HCT116 (cell line): Measurements from ENCODE around the gene HIBADH. TPM values are rescaled to one million over a fixed set of nuclear protein-coding genes. Genes with fewer than 3 reads are reported as not detected.

Experiments used
- ATAC-seq: fragments of 200-7000 bp; cut with Tn5 transposase; 2 replicates; pipeline ENCODE4 v1.9.1; 2020; ENCODE audit warnings: mild to moderate bottlenecking, moderate library complexity
- BruUV-seq: library from RNA; stranded (reverse); fragments of 400-500 nt; replicated peaks from 2 replicates; lab custom pipeline; 2021; lab: Mats Ljungman, UMichigan
- CTCF ChIA-PET: fragments of 300-600 bp; sonication (Branson Sonifier 250); formaldehyde crosslinking; loops from one replicate; lab custom pipeline; 2021; ENCODE audit warnings: antibody characterized with exemption; lab: Charles Lee
- POLR2A ChIA-PET: fragments of 300-600, 350-600 bp; sonication (Branson Sonifier 250); formaldehyde crosslinking; loops from one replicate; lab custom pipeline; 2021; ENCODE audit warnings: antibody characterized with exemption; lab: Charles Lee
- RAD21 ChIA-PET, 2 experiments: fragments of 300-600 bp; sonication (Branson Sonifier 250); formaldehyde crosslinking; loops; one replicate each; lab custom pipeline; 2023; ENCODE audit warnings: low total read pairs in 2 of 2; ENCODE audit not compliant: uncharacterized antibody in 2 of 2, unreplicated experiment in 2 of 2, low non-redundant PET in 1 of 2; lab: Charles Lee
- DNase-seq: peaks from one replicate; pipeline ENCODE4 v3.0.0-alpha.2; 2010; ENCODE audit warnings: low read depth, low spot score
- H2AFZ ChIP-seq: fragments of 200-600 bp; shearing (Covaris generic), sonication (generic); 2 replicates; pipeline ENCODE4 v1.6.1; 2017; ENCODE audit warnings: low read depth, mixed run types, mixed read lengths, antibody characterized with exemption, low read length; ENCODE audit not compliant: poor library complexity, severe bottlenecking
- H3K27ac ChIP-seq: 2 replicates; pipeline ENCODE4 v1.5.1; 2012; ENCODE audit warnings: low read depth, low read length
- H3K27me3 ChIP-seq: fragments of 200-600 bp; sonication (generic); 2 replicates; pipeline ENCODE4 v1.6.1; 2016; ENCODE audit warnings: mixed run types, low read length, mixed read lengths; ENCODE audit not compliant: insufficient read depth
- H3K36me3 ChIP-seq, 2 experiments: fragments of 200-500 bp in 1 of 2; fragments of 200-600 bp in 1 of 2; sonication (Bioruptor generic) in 1 of 2; sonication (generic) in 1 of 2; 2 replicates each; pipeline versions ENCODE4 v1.5.1 to v1.6.1; 2014 to 2016; ENCODE audit warnings: low read length in 2 of 2, inconsistent platforms in 1 of 2, mixed read lengths in 1 of 2, mixed run types in 1 of 2; ENCODE audit not compliant: insufficient read depth in 2 of 2, control insufficient read depth in 1 of 2
- H3K4me1 ChIP-seq, 2 experiments: fragments of 200-600 bp in 1 of 2; sonication (generic) in 1 of 2; 2 replicates each; pipeline versions ENCODE4 v1.5.1 to v1.6.1; 2012 to 2017; ENCODE audit warnings: low read length in 2 of 2, inconsistent platforms in 1 of 2, mild to moderate bottlenecking in 1 of 2, mixed read lengths in 1 of 2, mixed run types in 1 of 2, moderate library complexity in 1 of 2; ENCODE audit not compliant: insufficient read depth in 2 of 2, control insufficient read depth in 1 of 2
- H3K4me2 ChIP-seq: fragments of 200-600 bp; sonication (generic); 2 replicates; pipeline ENCODE4 v1.6.1; 2017; ENCODE audit warnings: mixed run types, low read length, mixed read lengths
- H3K4me3 ChIP-seq, 2 experiments: fragments of 200-600 bp in 1 of 2; sonication (generic) in 1 of 2; replicated peaks in 1 of 2; 2 replicates each; pipeline ENCODE4 v1.5.1; 2011 to 2016; ENCODE audit warnings: low read length in 2 of 2, control low read depth in 1 of 2, low read depth in 1 of 2, mild to moderate bottlenecking in 1 of 2, mixed read lengths in 1 of 2, mixed run types in 1 of 2
- H3K79me2 ChIP-seq: fragments of 200-600 bp; sonication (generic); 2 replicates; pipeline ENCODE4 v1.6.1; 2017; ENCODE audit warnings: mild to moderate bottlenecking, mixed run types, low read length, moderate library complexity, mixed read lengths; ENCODE audit not compliant: insufficient read depth
- H3K9ac ChIP-seq: fragments of 200-600 bp; sonication (generic); 2 replicates; pipeline ENCODE4 v1.6.1; 2016; ENCODE audit warnings: low read length, mixed read lengths
- H3K9me2 ChIP-seq: fragments of 200-600 bp; sonication (generic), shearing (Covaris generic); 2 replicates; pipeline ENCODE4 v1.6.1; 2017; ENCODE audit warnings: mixed run types, mild to moderate bottlenecking, moderate library complexity; ENCODE audit not compliant: insufficient read depth
- H3K9me3 ChIP-seq, 2 experiments: fragments of 200-500 bp in 1 of 2; fragments of 200-600 bp in 1 of 2; sonication (Bioruptor generic) in 1 of 2; sonication (generic) in 1 of 2; 2 replicates each; pipeline ENCODE4 v1.6.1; 2014 to 2017; ENCODE audit warnings: low read length in 2 of 2, mixed read lengths in 2 of 2, inconsistent platforms in 1 of 2, low read depth in 1 of 2, mild to moderate bottlenecking in 1 of 2, mixed run types in 1 of 2, moderate library complexity in 1 of 2; ENCODE audit not compliant: control insufficient read depth in 1 of 2, insufficient read depth in 1 of 2
- H4K20me1 ChIP-seq: fragments of 200-600 bp; sonication (generic), shearing (Covaris generic); 2 replicates; pipeline ENCODE4 v1.6.1; 2017; ENCODE audit warnings: mixed run types, mild to moderate bottlenecking, moderate library complexity; ENCODE audit not compliant: insufficient read depth
- CBX3 ChIP-seq: IDR thresholded peaks from 2 replicates; pipeline ENCODE4 v1.6.1; 2012; ENCODE audit warnings: low read depth
- EGR1 ChIP-seq: IDR thresholded peaks from 2 replicates; pipeline ENCODE4 v1.6.1; 2012; ENCODE audit warnings: low read depth
- ELF1 ChIP-seq: IDR thresholded peaks from 2 replicates; pipeline ENCODE4 v1.6.1; 2012; ENCODE audit warnings: low read depth, borderline replicate concordance
- EZH2 ChIP-seq: fragments of 200-600 bp; sonication (generic); IDR thresholded peaks from 2 replicates; pipeline ENCODE4 v1.6.1; 2017; ENCODE audit warnings: antibody characterized with exemption, mixed run types
- EZH2phosphoT487 ChIP-seq: fragments of 200-600 bp; IDR thresholded peaks from 2 replicates; pipeline ENCODE4 v1.6.1; 2018; ENCODE audit warnings: antibody characterized with exemption, borderline replicate concordance
- FOSL1 ChIP-seq: IDR thresholded peaks from 2 replicates; pipeline ENCODE4 v1.6.1; 2012; ENCODE audit warnings: low read depth
- JUND ChIP-seq: IDR thresholded peaks from 2 replicates; pipeline ENCODE4 v1.6.1; 2012
- MAX ChIP-seq: IDR thresholded peaks from 2 replicates; pipeline ENCODE4 v1.6.1; 2012
- POLR2A ChIP-seq: IDR thresholded peaks from 2 replicates; pipeline ENCODE4 v1.7.0; 2011; ENCODE audit warnings: borderline replicate concordance; ENCODE audit not compliant: insufficient read depth, insufficient read length; ENCODE audit errors: extremely low read depth
- TCF7L2 ChIP-seq: IDR thresholded peaks from 2 replicates; pipeline ENCODE4 v1.7.0; 2011; ENCODE audit warnings: borderline replicate concordance, inconsistent platforms; ENCODE audit not compliant: insufficient read depth, insufficient read length; ENCODE audit errors: extremely low read depth
- YY1 ChIP-seq: IDR thresholded peaks from 2 replicates; pipeline ENCODE4 v1.6.1; 2011; ENCODE audit warnings: low read length, low read depth, moderate library complexity, mild to moderate bottlenecking; ENCODE audit not compliant: insufficient replicate concordance; ENCODE audit errors: extremely low read depth
- ZFX ChIP-seq: fragments of 450-650 bp; IDR thresholded peaks from 2 replicates; pipeline ENCODE4 v1.6.1; 2017
- ZNF274 ChIP-seq: fragments of 200-500 bp; sonication (Bioruptor generic); IDR thresholded peaks from 2 replicates; pipeline ENCODE4 v1.6.1; 2014; ENCODE audit warnings: mild to moderate bottlenecking, low read depth, low read length, inconsistent platforms
- intact Hi-C: fragments of 100-400 bp; cut with micrococcal nuclease; formaldehyde crosslinking; loops from 2 replicates; pipeline ENCODE4 v1.10.0; 2022
- total RNA-seq: library from RNA; stranded (reverse); gene quantifications from one replicate; pipeline ENCODE4 v1.2.1, GENCODE V29; 2021; ENCODE audit not compliant: unreplicated experiment
- TF ChIP-seq, protein P1 (sequence below), 3 experiments: fragments of 200-600 bp in 1 of 3; sonication (generic) in 1 of 3; IDR thresholded peaks in 2 of 3; conservative IDR thresholded peaks in 1 of 3; 2 replicates each; pipeline ENCODE4 v1.5.1; 2012 to 2017; ENCODE audit warnings: low read depth in 2 of 3, low read length in 2 of 3, antibody characterized with exemption in 1 of 3, borderline replicate concordance in 1 of 3, control low read depth in 1 of 3, mild to moderate bottlenecking in 1 of 3, mixed read lengths in 1 of 3, mixed run types in 1 of 3, moderate library complexity in 1 of 3; ENCODE audit not compliant: insufficient read depth in 1 of 3
- TF ChIP-seq, protein P2 (sequence below): IDR thresholded peaks from 2 replicates; pipeline ENCODE4 v1.6.1; 2011; ENCODE audit warnings: mild to moderate bottlenecking, low read length, moderate library complexity; ENCODE audit not compliant: insufficient replicate concordance; ENCODE audit errors: extremely low read depth

HIBADH gene
- total RNA-seq, 1 experiment from 2014 or later, result 32.4 TPM

DNA sequence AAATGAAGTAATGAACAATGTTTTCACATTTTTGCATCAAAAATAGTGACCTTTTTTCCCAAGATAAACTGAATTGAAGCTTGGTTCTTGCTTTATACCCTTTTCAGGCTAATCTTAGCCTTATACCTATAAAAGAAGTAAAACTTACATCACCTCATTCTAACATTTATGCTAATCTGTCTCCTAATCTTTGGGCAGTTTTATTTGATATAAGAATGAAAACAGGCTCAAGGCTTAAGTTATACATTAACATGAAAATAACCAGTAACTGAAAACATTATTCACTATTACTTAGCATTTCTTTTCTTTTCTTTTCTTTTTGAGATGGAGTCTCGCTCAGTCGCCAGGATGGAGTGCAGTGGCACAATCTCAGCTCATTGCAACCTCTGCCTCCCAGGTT, 113.1 kb downstream of the HIBADH start:
- Histone ChIP-seq H3K4me2 (no peak overlapping the region), H3K36me3 (no peaks in the 10 kb centered on the region), H3K9me2 (no peaks in the 10 kb centered on the region), H3K79me2 (no peaks in the 10 kb centered on the region), H3K9ac (no peak overlapping the region), H4K20me1 (no peaks in the 10 kb centered on the region), H3K4me3 (no peak overlapping the region)
- RAD21 ChIA-PET, result no interaction called here
- DNase-seq, result no peak
- POLR2A ChIA-PET, result no interaction called here
- no peak for TF ChIP-seq CBX3
- no peak for TF ChIP-seq MAX
- TF ChIP-seq ELF1, result no peak
- TF ChIP-seq JUND, result no peak
- TF ChIP-seq ZNF274, result no peak
- TF ChIP-seq, protein P1, sequence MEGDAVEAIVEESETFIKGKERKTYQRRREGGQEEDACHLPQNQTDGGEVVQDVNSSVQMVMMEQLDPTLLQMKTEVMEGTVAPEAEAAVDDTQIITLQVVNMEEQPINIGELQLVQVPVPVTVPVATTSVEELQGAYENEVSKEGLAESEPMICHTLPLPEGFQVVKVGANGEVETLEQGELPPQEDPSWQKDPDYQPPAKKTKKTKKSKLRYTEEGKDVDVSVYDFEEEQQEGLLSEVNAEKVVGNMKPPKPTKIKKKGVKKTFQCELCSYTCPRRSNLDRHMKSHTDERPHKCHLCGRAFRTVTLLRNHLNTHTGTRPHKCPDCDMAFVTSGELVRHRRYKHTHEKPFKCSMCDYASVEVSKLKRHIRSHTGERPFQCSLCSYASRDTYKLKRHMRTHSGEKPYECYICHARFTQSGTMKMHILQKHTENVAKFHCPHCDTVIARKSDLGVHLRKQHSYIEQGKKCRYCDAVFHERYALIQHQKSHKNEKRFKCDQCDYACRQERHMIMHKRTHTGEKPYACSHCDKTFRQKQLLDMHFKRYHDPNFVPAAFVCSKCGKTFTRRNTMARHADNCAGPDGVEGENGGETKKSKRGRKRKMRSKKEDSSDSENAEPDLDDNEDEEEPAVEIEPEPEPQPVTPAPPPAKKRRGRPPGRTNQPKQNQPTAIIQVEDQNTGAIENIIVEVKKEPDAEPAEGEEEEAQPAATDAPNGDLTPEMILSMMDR (IDR thresholded peaks at IDR 0.05 in 2 of 3, conservative IDR thresholded peaks at IDR 0.05 in 1 of 3; ENCODE audit: borderline replicate concordance in 1 of 3, insufficient read depth in 1 of 3, low read depth in 2 of 3, low read length in 2 of 3), result no peak
- TF ChIP-seq POLR2A, result no peak
- no peak for TF ChIP-seq YY1
- no peak for TF ChIP-seq EGR1
- no peak for TF ChIP-seq TCF7L2
- TF ChIP-seq EZH2phosphoT487, result no peak
- TF ChIP-seq, protein P2, sequence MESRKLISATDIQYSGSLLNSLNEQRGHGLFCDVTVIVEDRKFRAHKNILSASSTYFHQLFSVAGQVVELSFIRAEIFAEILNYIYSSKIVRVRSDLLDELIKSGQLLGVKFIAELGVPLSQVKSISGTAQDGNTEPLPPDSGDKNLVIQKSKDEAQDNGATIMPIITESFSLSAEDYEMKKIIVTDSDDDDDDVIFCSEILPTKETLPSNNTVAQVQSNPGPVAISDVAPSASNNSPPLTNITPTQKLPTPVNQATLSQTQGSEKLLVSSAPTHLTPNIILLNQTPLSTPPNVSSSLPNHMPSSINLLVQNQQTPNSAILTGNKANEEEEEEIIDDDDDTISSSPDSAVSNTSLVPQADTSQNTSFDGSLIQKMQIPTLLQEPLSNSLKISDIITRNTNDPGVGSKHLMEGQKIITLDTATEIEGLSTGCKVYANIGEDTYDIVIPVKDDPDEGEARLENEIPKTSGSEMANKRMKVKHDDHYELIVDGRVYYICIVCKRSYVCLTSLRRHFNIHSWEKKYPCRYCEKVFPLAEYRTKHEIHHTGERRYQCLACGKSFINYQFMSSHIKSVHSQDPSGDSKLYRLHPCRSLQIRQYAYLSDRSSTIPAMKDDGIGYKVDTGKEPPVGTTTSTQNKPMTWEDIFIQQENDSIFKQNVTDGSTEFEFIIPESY, result no peak
- TF ChIP-seq ZFX, result no peak
- no peak for TF ChIP-seq FOSL1
- TF ChIP-seq EZH2, result no peak
- TF ChIP-seq, all 23 proteins: peak for 0
- BruUV-seq, result no TSS peak
- intact Hi-C loops, result no loop called here
- Histone ChIP-seq H3K4me1 (no peaks in the 10 kb centered on the region), H3K27me3 (no peaks in the 10 kb centered on the region), H2AFZ (no peak overlapping the region), H3K27ac (no peak overlapping the region), H3K9me3 (no peaks in the 10 kb centered on the region)
- CTCF ChIA-PET, result no interaction called here
- no peak for ATAC-seq
